Fibroblast of pulmonary artery (primary cell): Measurements from ENCODE around the gene OR2AG2.

Experiments used
- DNase-seq: peaks from one replicate; pipeline ENCODE4 v3.0.0-alpha.2; 2010; ENCODE audit warnings: low read depth
- H3K4me3 ChIP-seq: replicated peaks from 2 replicates; pipeline ENCODE4 v1.5.1; 2011; ENCODE audit warnings: low read depth, mild to moderate bottlenecking, control low read depth, low read length, moderate library complexity
- TF ChIP-seq, protein P1 (sequence below): IDR thresholded peaks from 2 replicates; pipeline ENCODE4 v1.5.1; 2011; ENCODE audit warnings: mild to moderate bottlenecking, control low read depth, low read length, inconsistent platforms; ENCODE audit errors: missing control alignments

OR2AG2 gene

DNA sequence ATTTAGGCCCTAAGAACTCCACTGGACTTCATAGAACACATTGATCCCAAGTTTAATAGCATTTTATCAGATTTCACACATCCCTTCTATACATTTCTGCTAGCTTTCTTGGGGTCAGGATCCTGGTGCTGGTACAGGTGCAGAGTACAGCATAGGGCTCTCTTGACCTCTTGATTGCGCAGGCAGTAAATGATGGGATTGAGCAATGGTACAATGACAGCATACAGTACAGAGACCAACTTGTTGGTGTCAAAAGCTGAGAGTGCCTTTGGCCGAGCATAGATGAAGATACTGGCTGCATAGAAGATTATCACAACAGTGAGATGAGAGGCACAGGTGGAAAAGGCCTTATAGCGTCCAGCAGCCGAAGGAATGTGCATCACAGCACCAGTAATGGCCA, 22.9 kb upstream of the OR2AG2 start:
- H3K4me3 ChIP-seq = no peak overlapping the region
- DNase-seq = no peak
- TF ChIP-seq, protein P1, sequence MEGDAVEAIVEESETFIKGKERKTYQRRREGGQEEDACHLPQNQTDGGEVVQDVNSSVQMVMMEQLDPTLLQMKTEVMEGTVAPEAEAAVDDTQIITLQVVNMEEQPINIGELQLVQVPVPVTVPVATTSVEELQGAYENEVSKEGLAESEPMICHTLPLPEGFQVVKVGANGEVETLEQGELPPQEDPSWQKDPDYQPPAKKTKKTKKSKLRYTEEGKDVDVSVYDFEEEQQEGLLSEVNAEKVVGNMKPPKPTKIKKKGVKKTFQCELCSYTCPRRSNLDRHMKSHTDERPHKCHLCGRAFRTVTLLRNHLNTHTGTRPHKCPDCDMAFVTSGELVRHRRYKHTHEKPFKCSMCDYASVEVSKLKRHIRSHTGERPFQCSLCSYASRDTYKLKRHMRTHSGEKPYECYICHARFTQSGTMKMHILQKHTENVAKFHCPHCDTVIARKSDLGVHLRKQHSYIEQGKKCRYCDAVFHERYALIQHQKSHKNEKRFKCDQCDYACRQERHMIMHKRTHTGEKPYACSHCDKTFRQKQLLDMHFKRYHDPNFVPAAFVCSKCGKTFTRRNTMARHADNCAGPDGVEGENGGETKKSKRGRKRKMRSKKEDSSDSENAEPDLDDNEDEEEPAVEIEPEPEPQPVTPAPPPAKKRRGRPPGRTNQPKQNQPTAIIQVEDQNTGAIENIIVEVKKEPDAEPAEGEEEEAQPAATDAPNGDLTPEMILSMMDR = no peak

DNA sequence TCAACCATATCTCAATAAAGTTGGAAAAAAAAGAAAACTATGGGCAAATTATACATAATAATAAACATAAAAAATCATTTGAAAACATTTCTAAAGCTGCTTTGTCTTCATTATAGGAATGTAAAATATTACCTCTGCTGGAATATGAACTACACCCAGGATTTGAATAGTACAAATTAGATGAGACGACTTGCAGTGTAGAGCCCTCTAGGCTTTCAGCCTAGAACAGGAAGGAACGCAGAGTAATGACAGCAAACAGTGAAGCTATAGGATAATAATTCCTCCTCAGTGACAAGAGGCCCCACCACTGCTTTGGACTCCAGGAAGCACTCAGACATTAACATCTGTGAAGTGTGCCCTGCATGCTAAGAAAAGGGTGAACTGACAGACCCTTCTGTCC, 18.8 kb upstream of the OR2AG2 start:
- no peak for DNase-seq
- TF ChIP-seq, protein P1 = no peak
- no peak overlapping the region for H3K4me3 ChIP-seq

DNA sequence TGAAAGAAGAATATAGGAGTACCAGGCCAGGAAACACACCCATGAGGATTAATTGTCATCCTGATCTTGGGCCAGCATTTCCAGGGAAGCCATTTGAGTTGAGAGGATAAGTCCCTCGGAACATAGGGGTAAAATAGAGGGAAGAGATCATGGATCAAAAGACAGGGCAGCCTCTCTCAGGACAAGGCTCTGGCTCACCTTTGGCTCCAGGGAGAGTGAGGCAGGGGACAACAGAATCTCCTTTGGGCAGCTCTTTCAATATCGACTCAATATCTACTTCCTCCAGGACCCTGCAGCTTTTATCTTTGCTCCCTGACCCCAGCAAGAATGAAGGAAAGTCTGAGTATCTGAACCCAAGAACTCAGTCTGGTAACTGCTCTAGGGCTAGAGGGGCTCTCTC, 10.9 kb upstream of the OR2AG2 start, which contains the start of gene OR2AG1:
Gene OR2AG1 (plus strand): TSS at position 301 of the 400 bp plus-strand sequence. CDS start 2,018 bp downstream, outside the sequence.
- H3K4me3 ChIP-seq = no peak within 1 kb of the TSS
- no peak for DNase-seq
- TF ChIP-seq, protein P1 = no peak

DNA sequence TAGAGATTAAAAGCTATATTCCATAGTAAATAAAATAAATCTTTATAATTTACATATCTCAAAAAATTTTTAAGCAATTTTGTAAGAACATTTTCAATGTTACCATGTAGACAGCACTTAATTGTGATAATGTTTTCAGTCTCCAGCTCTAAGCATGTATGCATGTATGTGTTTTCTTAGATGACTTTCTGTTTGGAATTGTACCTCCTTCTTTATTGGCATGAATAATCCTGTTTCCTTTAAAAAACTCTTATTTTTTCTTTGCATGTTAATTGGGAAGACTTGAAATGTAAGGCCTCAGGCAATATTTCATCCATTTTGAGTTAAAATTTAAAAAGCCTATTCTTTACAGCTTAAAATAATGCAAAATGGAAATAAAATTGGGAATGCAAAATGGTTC, 9.1 kb upstream of the OR2AG2 start:
- TF ChIP-seq, protein P1 = no peak
- DNase-seq = no peak
- no peak overlapping the region for H3K4me3 ChIP-seq

GRCh38 chr11:6778518-6778917, 6.7 kb upstream of the OR2AG2 start:
- no peak for DNase-seq
- TF ChIP-seq, protein P1 = no peak
- H3K4me3 ChIP-seq = no peak overlapping the region

DNA sequence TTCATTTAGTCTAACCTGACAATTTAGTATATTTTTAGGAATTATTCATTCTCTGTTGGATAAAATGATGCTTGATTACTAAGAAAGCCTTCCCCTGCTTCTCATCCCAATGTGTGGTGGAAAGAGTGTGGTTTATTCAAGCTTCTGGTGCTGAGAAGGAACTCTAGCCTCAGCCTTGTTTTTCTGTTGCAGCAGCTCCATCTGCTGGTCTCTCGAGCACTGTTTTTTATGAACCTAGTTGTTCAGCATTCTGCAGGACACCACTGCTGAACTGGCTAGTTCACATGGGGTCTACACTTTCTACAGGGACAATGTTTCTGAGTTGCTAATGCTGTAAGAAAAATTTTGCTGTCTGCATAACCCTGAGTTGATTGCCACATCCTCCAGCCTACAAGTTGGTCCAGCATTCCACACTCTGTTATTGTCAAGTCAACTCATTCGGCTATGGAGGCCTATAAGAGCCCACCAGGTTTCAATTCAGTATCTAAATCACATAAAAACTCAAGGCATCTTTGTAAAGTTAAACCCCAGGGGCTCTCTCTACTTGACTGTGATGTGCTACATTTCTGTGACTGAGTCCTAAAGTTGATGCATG, 14.3 kb downstream of the OR2AG2 start:
- DNase-seq = peak; percentile 80
- TF ChIP-seq, protein P1 = peak; percentile 81
- H3K4me3 ChIP-seq = no peak overlapping the region

DNA sequence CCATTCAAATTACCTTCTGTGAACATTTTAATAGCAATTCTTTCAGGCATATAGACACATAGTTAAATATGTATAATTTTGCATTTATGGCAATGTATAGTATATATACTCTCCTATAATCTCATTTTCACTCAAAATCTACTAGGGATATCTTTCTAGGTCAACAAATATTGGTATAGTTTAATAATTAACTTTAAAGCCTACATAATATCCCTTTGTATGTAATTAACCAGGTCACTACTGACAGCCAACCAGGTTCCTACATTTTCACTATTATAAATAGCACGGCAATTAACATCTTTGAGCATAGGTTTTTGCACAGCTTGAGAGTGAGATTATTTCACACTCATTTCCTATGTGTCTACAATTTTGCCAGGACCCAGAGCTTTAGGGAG, 15.8 kb downstream of the OR2AG2 start:
- no peak for DNase-seq
- H3K4me3 ChIP-seq = no peak overlapping the region
- TF ChIP-seq, protein P1 = no peak
